HL-60 (cell line): Measurements from ENCODE around the gene IL17C.

ENCODE experiments used
- GABPA ChIP-seq: IDR thresholded peaks from 2 replicates; pipeline ENCODE4 v1.6.1; 2012; ENCODE audit warnings: low read depth
- POLR2AphosphoS5 ChIP-seq: IDR thresholded peaks from 2 replicates; pipeline ENCODE4 v1.6.1; 2012; ENCODE audit warnings: low read depth
- TF ChIP-seq, protein P1 (sequence below): IDR thresholded peaks from one replicate; pipeline ENCODE4 v1.5.1; 2011; ENCODE audit warnings: low read length, control low read depth, inconsistent platforms; ENCODE audit not compliant: insufficient read depth
- TF ChIP-seq, protein P2 (sequence below): IDR thresholded peaks from 2 replicates; pipeline ENCODE4 v1.6.1; 2012; ENCODE audit warnings: low read depth; ENCODE audit not compliant: insufficient replicate concordance

DNA sequence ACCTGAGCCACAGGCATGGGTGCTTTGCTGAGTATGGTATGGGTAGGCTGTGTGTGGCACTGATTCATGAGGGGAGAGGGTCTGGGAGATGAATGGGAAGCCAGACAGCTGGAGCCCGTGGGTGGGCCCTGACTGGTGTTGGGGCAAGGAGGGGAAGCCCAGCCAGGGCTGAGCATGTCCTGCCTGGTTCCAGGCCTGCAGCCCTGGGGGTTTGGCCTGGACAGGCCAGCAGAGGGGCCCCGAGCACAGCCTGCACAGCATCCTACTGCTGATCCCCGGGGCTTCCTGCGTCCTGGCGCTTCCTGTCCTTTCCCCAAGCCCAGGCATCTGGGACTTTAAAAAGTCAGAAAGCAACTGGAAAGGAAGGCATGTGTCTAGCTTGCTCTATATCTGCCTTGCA lies 29.1 kb downstream of the IL17C start:
- TF ChIP-seq, protein P1, sequence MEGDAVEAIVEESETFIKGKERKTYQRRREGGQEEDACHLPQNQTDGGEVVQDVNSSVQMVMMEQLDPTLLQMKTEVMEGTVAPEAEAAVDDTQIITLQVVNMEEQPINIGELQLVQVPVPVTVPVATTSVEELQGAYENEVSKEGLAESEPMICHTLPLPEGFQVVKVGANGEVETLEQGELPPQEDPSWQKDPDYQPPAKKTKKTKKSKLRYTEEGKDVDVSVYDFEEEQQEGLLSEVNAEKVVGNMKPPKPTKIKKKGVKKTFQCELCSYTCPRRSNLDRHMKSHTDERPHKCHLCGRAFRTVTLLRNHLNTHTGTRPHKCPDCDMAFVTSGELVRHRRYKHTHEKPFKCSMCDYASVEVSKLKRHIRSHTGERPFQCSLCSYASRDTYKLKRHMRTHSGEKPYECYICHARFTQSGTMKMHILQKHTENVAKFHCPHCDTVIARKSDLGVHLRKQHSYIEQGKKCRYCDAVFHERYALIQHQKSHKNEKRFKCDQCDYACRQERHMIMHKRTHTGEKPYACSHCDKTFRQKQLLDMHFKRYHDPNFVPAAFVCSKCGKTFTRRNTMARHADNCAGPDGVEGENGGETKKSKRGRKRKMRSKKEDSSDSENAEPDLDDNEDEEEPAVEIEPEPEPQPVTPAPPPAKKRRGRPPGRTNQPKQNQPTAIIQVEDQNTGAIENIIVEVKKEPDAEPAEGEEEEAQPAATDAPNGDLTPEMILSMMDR: no peak
- TF ChIP-seq, protein P2, sequence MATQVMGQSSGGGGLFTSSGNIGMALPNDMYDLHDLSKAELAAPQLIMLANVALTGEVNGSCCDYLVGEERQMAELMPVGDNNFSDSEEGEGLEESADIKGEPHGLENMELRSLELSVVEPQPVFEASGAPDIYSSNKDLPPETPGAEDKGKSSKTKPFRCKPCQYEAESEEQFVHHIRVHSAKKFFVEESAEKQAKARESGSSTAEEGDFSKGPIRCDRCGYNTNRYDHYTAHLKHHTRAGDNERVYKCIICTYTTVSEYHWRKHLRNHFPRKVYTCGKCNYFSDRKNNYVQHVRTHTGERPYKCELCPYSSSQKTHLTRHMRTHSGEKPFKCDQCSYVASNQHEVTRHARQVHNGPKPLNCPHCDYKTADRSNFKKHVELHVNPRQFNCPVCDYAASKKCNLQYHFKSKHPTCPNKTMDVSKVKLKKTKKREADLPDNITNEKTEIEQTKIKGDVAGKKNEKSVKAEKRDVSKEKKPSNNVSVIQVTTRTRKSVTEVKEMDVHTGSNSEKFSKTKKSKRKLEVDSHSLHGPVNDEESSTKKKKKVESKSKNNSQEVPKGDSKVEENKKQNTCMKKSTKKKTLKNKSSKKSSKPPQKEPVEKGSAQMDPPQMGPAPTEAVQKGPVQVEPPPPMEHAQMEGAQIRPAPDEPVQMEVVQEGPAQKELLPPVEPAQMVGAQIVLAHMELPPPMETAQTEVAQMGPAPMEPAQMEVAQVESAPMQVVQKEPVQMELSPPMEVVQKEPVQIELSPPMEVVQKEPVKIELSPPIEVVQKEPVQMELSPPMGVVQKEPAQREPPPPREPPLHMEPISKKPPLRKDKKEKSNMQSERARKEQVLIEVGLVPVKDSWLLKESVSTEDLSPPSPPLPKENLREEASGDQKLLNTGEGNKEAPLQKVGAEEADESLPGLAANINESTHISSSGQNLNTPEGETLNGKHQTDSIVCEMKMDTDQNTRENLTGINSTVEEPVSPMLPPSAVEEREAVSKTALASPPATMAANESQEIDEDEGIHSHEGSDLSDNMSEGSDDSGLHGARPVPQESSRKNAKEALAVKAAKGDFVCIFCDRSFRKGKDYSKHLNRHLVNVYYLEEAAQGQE: no peak
- TF ChIP-seq GABPA: no peak
- TF ChIP-seq POLR2AphosphoS5: no peak
